ENCODE results near the gene TOM1. TPM values are rescaled to one million over a fixed set of nuclear protein-coding genes. Genes with fewer than 3 reads are reported as not detected.

Gene TOM1
- polyA plus RNA-seq, 2 of the 4 experiments (the other 2 are of a cell fraction) = 14.5 to 16.6 TPM

- FAIRE-seq = no peak
- H3K4me1 ChIP-seq = no peaks in the 10 kb centered on the region
- CTCF ChIA-PET = no interaction called here
- H3K9me3 ChIP-seq = no peaks in the 10 kb centered on the region
- no peak overlapping the region for H3K4me2 ChIP-seq
- POLR2A ChIA-PET = no interaction called here
- TF ChIP-seq KDM5A (IDR thresholded peaks at IDR 0.05) = no peak
- no peak for TF ChIP-seq TP53 (CRISPR knock-in tag; IDR thresholded peaks at IDR 0.05)
- no peak for TF ChIP-seq RNF2 (IDR thresholded peaks at IDR 0.05; ENCODE audit: borderline replicate concordance, low read depth)
- TF ChIP-seq, protein P1, sequence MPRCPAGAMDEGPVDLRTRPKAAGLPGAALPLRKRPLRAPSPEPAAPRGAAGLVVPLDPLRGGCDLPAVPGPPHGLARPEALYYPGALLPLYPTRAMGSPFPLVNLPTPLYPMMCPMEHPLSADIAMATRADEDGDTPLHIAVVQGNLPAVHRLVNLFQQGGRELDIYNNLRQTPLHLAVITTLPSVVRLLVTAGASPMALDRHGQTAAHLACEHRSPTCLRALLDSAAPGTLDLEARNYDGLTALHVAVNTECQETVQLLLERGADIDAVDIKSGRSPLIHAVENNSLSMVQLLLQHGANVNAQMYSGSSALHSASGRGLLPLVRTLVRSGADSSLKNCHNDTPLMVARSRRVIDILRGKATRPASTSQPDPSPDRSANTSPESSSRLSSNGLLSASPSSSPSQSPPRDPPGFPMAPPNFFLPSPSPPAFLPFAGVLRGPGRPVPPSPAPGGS (IDR thresholded peaks at IDR 0.05) = no peak
- no peak for TF ChIP-seq HOXB13 (CRISPR knock-in tag; IDR thresholded peaks at IDR 0.05; ENCODE audit: low read depth)
- TF ChIP-seq MAX (IDR thresholded peaks at IDR 0.05) = no peak
- TF ChIP-seq HMGXB4 (CRISPR knock-in tag; IDR thresholded peaks at IDR 0.05; ENCODE audit: borderline replicate concordance) = no peak
- TF ChIP-seq, protein P2, sequence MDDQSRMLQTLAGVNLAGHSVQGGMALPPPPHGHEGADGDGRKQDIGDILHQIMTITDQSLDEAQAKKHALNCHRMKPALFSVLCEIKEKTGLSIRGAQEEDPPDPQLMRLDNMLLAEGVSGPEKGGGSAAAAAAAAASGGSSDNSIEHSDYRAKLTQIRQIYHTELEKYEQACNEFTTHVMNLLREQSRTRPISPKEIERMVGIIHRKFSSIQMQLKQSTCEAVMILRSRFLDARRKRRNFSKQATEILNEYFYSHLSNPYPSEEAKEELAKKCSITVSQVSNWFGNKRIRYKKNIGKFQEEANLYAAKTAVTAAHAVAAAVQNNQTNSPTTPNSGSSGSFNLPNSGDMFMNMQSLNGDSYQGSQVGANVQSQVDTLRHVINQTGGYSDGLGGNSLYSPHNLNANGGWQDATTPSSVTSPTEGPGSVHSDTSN (IDR thresholded peaks at IDR 0.05) = no peak
- TF ChIP-seq EHF (CRISPR knock-in tag; IDR thresholded peaks at IDR 0.05) = no peak
- TF ChIP-seq RCOR1 (IDR thresholded peaks at IDR 0.05; ENCODE audit: low read depth, low read length) = no peak
- TF ChIP-seq TFCP2L1 (CRISPR knock-in tag; IDR thresholded peaks at IDR 0.05) = no peak
- TF ChIP-seq EP300 (IDR thresholded peaks at IDR 0.05) = no peak
- TF ChIP-seq HOXA7 (CRISPR knock-in tag; IDR thresholded peaks at IDR 0.05) = no peak
- TF ChIP-seq SREBF2 (IDR thresholded peaks at IDR 0.05) = no peak
- no peak for TF ChIP-seq RARB (CRISPR knock-in tag; IDR thresholded peaks at IDR 0.05)
- no peak for TF ChIP-seq MAZ (IDR thresholded peaks at IDR 0.05; ENCODE audit: borderline replicate concordance, low read depth, low read length)
- TF ChIP-seq ESRRA (IDR thresholded peaks at IDR 0.05; ENCODE audit: borderline replicate concordance, low read length) = no peak
- no peak for DNase-seq (ENCODE audit: low read depth in 1 of 2, low spot score in 1 of 2)
- no peak overlapping the region for H3K27ac ChIP-seq
- no peak overlapping the region for H3K4me3 ChIP-seq
- no peak for ATAC-seq
- WGBS (ENCODE audit: missing lambda C conversion rate) = 92% methylated on average over 3 of the region's 3 CpGs
These were observed 6.9 kb upstream of the TOM1 start for GRCh38 chr22:35292786-35293185.

DNA sequence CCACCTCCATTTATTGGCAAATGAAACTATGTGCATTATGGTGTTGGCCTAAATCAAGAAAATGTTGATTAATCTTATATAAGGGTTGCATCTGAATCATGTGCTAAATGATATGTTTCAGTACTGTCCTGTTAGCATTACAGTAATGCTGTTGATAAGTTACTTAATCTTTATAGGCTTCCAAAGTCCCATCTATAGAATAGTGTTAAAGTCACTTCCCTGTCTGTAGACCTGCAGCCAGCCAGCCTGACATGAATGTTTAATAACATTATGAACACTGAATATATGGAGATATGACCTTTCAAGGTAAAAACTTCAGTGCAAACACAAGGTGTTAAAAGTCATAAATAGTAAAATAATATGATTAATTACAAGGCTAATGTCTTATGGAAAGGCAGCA, 3.6 kb upstream of the TOM1 start:
- H3K4me1 ChIP-seq = peaks cover 4% of the 10 kb centered on the region; the same call in 2 of the 3 replicates
- FAIRE-seq (no peak), ATAC-seq (no peak), DNase-seq (ENCODE audit: low read depth in 1 of 2, low spot score in 1 of 2) (no peak)
- H3K4me3 ChIP-seq = no peak overlapping the region
- H3K27ac ChIP-seq = no peak overlapping the region
- POLR2A ChIA-PET = no interaction called here
- no peak overlapping the region for H3K4me2 ChIP-seq
- CTCF ChIA-PET = no interaction called here
- H3K9me3 ChIP-seq = no peaks in the 10 kb centered on the region
- TF ChIP-seq SREBF2 (IDR thresholded peaks at IDR 0.05) (no peak), POLR2A (IDR thresholded peaks at IDR 0.05; ENCODE audit: low read length) (no peak), CHD2 (IDR thresholded peaks at IDR 0.05; ENCODE audit: low read length, partially characterized antibody) (no peak), HOXB5 (CRISPR knock-in tag; IDR thresholded peaks at IDR 0.05) (no peak), NR3C1 (IDR thresholded peaks at IDR 0.05) (no peak), HDAC2 (IDR thresholded peaks at IDR 0.05) (no peak)
- TF ChIP-seq, protein P2 (IDR thresholded peaks at IDR 0.05) = no peak
- TF ChIP-seq, protein P3, sequence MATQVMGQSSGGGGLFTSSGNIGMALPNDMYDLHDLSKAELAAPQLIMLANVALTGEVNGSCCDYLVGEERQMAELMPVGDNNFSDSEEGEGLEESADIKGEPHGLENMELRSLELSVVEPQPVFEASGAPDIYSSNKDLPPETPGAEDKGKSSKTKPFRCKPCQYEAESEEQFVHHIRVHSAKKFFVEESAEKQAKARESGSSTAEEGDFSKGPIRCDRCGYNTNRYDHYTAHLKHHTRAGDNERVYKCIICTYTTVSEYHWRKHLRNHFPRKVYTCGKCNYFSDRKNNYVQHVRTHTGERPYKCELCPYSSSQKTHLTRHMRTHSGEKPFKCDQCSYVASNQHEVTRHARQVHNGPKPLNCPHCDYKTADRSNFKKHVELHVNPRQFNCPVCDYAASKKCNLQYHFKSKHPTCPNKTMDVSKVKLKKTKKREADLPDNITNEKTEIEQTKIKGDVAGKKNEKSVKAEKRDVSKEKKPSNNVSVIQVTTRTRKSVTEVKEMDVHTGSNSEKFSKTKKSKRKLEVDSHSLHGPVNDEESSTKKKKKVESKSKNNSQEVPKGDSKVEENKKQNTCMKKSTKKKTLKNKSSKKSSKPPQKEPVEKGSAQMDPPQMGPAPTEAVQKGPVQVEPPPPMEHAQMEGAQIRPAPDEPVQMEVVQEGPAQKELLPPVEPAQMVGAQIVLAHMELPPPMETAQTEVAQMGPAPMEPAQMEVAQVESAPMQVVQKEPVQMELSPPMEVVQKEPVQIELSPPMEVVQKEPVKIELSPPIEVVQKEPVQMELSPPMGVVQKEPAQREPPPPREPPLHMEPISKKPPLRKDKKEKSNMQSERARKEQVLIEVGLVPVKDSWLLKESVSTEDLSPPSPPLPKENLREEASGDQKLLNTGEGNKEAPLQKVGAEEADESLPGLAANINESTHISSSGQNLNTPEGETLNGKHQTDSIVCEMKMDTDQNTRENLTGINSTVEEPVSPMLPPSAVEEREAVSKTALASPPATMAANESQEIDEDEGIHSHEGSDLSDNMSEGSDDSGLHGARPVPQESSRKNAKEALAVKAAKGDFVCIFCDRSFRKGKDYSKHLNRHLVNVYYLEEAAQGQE (IDR thresholded peaks at IDR 0.05) = no peak
- TF ChIP-seq, protein P4, sequence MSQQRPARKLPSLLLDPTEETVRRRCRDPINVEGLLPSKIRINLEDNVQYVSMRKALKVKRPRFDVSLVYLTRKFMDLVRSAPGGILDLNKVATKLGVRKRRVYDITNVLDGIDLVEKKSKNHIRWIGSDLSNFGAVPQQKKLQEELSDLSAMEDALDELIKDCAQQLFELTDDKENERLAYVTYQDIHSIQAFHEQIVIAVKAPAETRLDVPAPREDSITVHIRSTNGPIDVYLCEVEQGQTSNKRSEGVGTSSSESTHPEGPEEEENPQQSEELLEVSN (IDR thresholded peaks at IDR 0.05; ENCODE audit: borderline replicate concordance, low read depth) = no peak
